PC-3 (cell line): Measurements from ENCODE around the gene SLC38A4.

ENCODE experiments used
- EZH2 ChIP-seq: fragments of 300-600 bp; sonication (generic); IDR thresholded peaks from one replicate; pipeline ENCODE4 v1.6.1; 2017; ENCODE audit warnings: antibody characterized with exemption, mild to moderate bottlenecking, low read length; ENCODE audit not compliant: unreplicated experiment
- EZH2phosphoT487 ChIP-seq: fragments of 300-600 bp; sonication (generic); IDR thresholded peaks from 2 replicates; pipeline ENCODE4 v1.6.1; 2018; ENCODE audit warnings: mild to moderate bottlenecking, antibody characterized with exemption, low read length, borderline replicate concordance

DNA sequence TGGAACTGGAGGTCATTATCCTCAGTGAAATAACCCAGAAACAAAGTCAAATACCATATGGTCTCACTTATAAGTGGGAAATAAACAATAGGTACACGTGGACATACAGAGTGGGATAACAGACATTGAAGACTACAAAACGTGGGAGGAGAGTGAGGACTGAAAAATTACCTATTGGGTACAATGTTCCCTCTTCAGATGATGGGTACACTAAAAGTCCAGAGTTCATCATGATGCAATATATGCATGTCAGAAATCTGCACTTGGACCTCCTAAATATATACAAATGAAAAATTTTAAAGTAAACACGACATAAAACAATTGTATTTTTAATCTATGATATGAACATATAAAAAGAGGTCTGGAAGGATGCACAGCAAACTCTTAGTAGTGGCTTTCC is 71.2 kb downstream of the SLC38A4 start:
- no peak for TF ChIP-seq EZH2phosphoT487
- no peak for TF ChIP-seq EZH2
